Prostate gland (tissue), 2 donors: Measurements from ENCODE around the gene MPC1L. TPM values are rescaled to one million over a fixed set of nuclear protein-coding genes. Genes with fewer than 3 reads are reported as not detected.

Source experiments
- DNase-seq: peaks from one replicate; pipeline ENCODE4 v3.0.0-alpha.2; 2019; ENCODE audit warnings: low spot score
- H3K27ac ChIP-seq, 2 donors: fragments of 200-600 bp; sonication (generic); 2 replicates each; pipeline ENCODE4 v1.5.1; 2017 to 2019
- H3K27me3 ChIP-seq: fragments of 200-600 bp; sonication (generic); replicated peaks from 2 replicates; pipeline ENCODE4 v1.5.1; 2019; ENCODE audit not compliant: insufficient read depth
- H3K36me3 ChIP-seq, 2 donors: fragments of 200-600 bp; sonication (generic); 1 replicate in 1 of 2; 2 replicates in 1 of 2; pipeline versions ENCODE4 v1.5.1 to v1.8.1; 2017 to 2019
- H3K4me1 ChIP-seq: fragments of 200-600 bp; sonication (generic); replicated peaks from 2 replicates; pipeline ENCODE4 v1.5.1; 2019
- H3K4me3 ChIP-seq, 2 donors: fragments of 200-600 bp; sonication (generic); 2 replicates each; pipeline ENCODE4 v1.5.1; 2017 to 2019
- H3K9me3 ChIP-seq: fragments of 200-600 bp; sonication (generic); 2 replicates; pipeline ENCODE4 v1.5.1; 2017
- POLR2A ChIP-seq: fragments of 450-650 bp; IDR thresholded peaks from one replicate; pipeline ENCODE4 v1.6.1; 2016; ENCODE audit warnings: antibody characterized with exemption, mild to moderate bottlenecking
- POLR2AphosphoS5 ChIP-seq: sonication (generic); formaldehyde crosslinking; IDR thresholded peaks from one replicate; pipeline ENCODE4 v1.6.1; 2017; ENCODE audit warnings: antibody characterized with exemption
- WGBS: methylation state at CpG from one replicate; pipeline ENCODE4 v1.1.5; 2018; 5-methylcytosine and 5-hydroxymethylcytosine counted together
- intact Hi-C: fragments of 100-400 bp; cut with DNase I; formaldehyde crosslinking; loops from one replicate; pipeline ENCODE4 v1.14.2; 2022
- total RNA-seq, 2 donors: library from RNA; depleted of rRNA; stranded (reverse); fragments of >200 nt; gene quantifications; one replicate each; pipeline ENCODE4 v1.1.0, GENCODE V29; 2016
- TF ChIP-seq, protein P1 (sequence below), 4 experiments: fragments of 200-600 bp in 2 of 4; fragments of 450-650 bp in 2 of 4; sonication (generic) in 2 of 4; IDR thresholded peaks; 1 replicate in 3 of 4; 2 replicates in 1 of 4; pipeline ENCODE4 v1.5.1; 2016 to 2019; ENCODE audit warnings: antibody characterized with exemption in 4 of 4, mild to moderate bottlenecking in 2 of 4, moderate library complexity in 2 of 4

MPC1L gene
- total RNA-seq, 2 donors from 2014 or later = 2.6 TPM; not detected in 1

- H3K27me3 ChIP-seq = no peaks in the 10 kb centered on the region
- 95% methylated on average over 5 of the region's 5 CpGs for WGBS
- H3K4me1 ChIP-seq = no peaks in the 10 kb centered on the region
- no peak overlapping the region for H3K4me3 ChIP-seq
- H3K27ac ChIP-seq = no peak overlapping the region
- no peak for DNase-seq
- no peaks in the 10 kb centered on the region for H3K36me3 ChIP-seq
- intact Hi-C loops = no loop called here
- no peaks in the 10 kb centered on the region for H3K9me3 ChIP-seq
- TF ChIP-seq, protein P1, sequence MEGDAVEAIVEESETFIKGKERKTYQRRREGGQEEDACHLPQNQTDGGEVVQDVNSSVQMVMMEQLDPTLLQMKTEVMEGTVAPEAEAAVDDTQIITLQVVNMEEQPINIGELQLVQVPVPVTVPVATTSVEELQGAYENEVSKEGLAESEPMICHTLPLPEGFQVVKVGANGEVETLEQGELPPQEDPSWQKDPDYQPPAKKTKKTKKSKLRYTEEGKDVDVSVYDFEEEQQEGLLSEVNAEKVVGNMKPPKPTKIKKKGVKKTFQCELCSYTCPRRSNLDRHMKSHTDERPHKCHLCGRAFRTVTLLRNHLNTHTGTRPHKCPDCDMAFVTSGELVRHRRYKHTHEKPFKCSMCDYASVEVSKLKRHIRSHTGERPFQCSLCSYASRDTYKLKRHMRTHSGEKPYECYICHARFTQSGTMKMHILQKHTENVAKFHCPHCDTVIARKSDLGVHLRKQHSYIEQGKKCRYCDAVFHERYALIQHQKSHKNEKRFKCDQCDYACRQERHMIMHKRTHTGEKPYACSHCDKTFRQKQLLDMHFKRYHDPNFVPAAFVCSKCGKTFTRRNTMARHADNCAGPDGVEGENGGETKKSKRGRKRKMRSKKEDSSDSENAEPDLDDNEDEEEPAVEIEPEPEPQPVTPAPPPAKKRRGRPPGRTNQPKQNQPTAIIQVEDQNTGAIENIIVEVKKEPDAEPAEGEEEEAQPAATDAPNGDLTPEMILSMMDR (IDR thresholded peaks at IDR 0.05) = no peak
- TF ChIP-seq POLR2A = no peak
- TF ChIP-seq POLR2AphosphoS5 = no peak
Measured at GRCh38 chrX:40660381-40660780, 37.2 kb downstream of the MPC1L start.

DNA sequence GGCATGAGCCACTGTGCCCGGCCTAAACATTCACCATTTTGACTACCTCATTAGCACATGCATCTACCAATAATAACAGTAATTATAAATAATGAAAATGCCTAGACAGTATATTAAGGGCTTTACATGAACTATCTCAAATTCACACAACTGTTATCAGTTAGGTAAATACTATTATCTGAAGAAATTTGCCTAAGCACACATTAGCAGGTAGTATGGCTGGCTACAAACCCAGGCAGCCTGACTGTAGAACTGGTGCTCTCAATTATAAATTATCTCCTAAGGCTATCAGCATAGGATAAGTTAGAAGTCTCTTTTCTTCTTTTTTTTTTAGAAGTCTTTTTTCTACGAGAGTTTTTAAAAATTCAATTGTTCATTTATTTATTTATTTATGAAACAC lies 38.3 kb downstream of the MPC1L start:
- H3K4me3 ChIP-seq = no peak overlapping the region
- H3K27ac ChIP-seq = no peak overlapping the region
- intact Hi-C loops = no loop called here
- no peaks in the 10 kb centered on the region for H3K4me1 ChIP-seq
- no peak for DNase-seq
- WGBS = 91% methylated on average over 2 of the region's 2 CpGs
- TF ChIP-seq POLR2A = no peak
- TF ChIP-seq POLR2AphosphoS5 = no peak
- TF ChIP-seq, protein P1 (IDR thresholded peaks at IDR 0.05) = no peak
- H3K36me3 ChIP-seq = no peaks in the 10 kb centered on the region
- H3K27me3 ChIP-seq = no peaks in the 10 kb centered on the region
- H3K9me3 ChIP-seq = no peaks in the 10 kb centered on the region

GRCh38 chrX:40663078-40663740 lies 40.0 kb downstream of the MPC1L start:
- 65% methylated on average over 3 of the region's 3 CpGs for WGBS
- H3K27me3 ChIP-seq = no peaks in the 10 kb centered on the region
- no peak overlapping the region for H3K4me3 ChIP-seq
- TF ChIP-seq, protein P1 (IDR thresholded peaks at IDR 0.05) = no peak
- TF ChIP-seq POLR2AphosphoS5 (peak; percentile 41), POLR2A (no peak)
- H3K9me3 ChIP-seq = no peaks in the 10 kb centered on the region
- intact Hi-C loops = no loop called here
- H3K27ac ChIP-seq = peak overlapping the region; percentile 26 to 46
- peak; percentile 20 for DNase-seq
- no peaks in the 10 kb centered on the region for H3K36me3 ChIP-seq
- no peaks in the 10 kb centered on the region for H3K4me1 ChIP-seq

- Histone ChIP-seq H3K4me1 (no peaks in the 10 kb centered on the region), H3K27me3 (no peaks in the 10 kb centered on the region), H3K36me3 (no peaks in the 10 kb centered on the region), H3K9me3 (no peaks in the 10 kb centered on the region), H3K4me3 (no peak overlapping the region), H3K27ac (no peak overlapping the region)
- intact Hi-C loops = no loop called here
- TF ChIP-seq, protein P1 (IDR thresholded peaks at IDR 0.05) = peak in 2 of 4 experiments; percentile 10 to 18
- no peak for TF ChIP-seq POLR2A
- no peak for DNase-seq
- 15% methylated on average over 6 of the region's 6 CpGs for WGBS
Measured at GRCh38 chrX:40663880-40664630, 40.8 kb downstream of the MPC1L start.
